Measurements from ENCODE around the gene SFMBT1. TPM values are rescaled to one million over a fixed set of nuclear protein-coding genes. Genes with fewer than 3 reads are reported as not detected.

Gene SFMBT1
- total and polyA plus RNA-seq, 2 of the 4 experiments (the other 2 are of a cell fraction): 1.0 to 1.8 TPM

DNA sequence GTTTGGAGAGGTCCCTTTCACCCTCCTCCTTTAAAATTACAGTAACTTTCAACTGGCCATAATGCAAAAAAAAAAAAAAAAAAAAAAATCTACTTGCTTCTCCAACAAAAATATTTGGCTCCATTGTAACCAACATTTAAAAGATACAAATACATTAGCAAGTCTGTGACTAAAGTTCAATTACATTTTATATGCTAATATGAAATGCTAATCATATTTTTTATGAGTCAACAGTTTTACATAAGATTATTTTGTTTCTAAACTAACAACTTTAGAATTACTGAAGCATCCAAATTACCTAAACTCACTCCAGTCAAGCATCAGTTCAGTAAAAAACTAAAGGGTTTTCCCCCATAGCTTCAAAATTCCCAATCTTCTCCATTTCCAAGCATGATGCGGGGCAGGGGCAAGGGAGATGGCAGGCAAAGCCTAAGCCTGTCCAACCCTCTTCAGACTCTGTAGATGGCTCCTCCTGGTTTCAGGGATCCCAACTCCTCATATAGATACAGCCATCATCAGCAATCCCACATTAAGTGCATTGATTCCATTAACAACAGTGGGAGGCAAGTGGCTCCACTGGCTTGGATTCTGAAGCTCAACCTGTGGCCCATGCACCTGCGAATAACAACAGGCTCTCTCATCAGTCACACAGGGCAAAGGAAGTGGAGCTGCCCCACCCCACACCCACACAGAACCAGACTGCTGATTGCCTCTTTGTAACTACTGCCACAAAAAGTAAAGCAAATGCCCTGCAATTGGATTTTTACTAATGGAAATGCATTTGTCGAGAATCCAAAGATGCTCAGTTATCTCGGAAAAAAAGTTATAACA, 15.0 kb downstream of the SFMBT1 start:
- Histone ChIP-seq H4K5ac (ENCODE audit: low read depth, low read length) (no peak overlapping the region), H3K79me1 (ENCODE audit: low read depth in 1 of 2, low read length in 2 of 2) (peaks cover 3% of the 10 kb centered on the region in 2 experiments; a peak in 1 of 4 replicates), H3K4ac (ENCODE audit: low read depth, low read length) (no peak overlapping the region), H3K23ac (ENCODE audit: low read depth, low read length) (no peak overlapping the region), H4K20me1 (ENCODE audit: insufficient read depth, low read length) (no peaks in the 10 kb centered on the region), H2BK20ac (ENCODE audit: low read depth, low read length) (no peak overlapping the region), H3K56ac (ENCODE audit: extremely low read depth, insufficient read depth, low read length) (no peak overlapping the region), H3K9me3 (ENCODE audit: control insufficient read depth, insufficient read depth, low read length) (no peaks in the 10 kb centered on the region), H3K4me3 (ENCODE audit: insufficient read depth, low read depth, low read length) (no peak overlapping the region), H4K8ac (ENCODE audit: low read depth in 2 of 2, low read length in 2 of 2) (no peak overlapping the region), H2BK5ac (ENCODE audit: low read depth, low read length, poor library complexity, severe bottlenecking) (no peak overlapping the region), H2BK15ac (ENCODE audit: low read depth, low read length) (no peak overlapping the region), H2AFZ (replicated peaks; ENCODE audit: low read length, poor library complexity) (no peak overlapping the region), H3K4me1 (ENCODE audit: control insufficient read depth, insufficient read depth, low read length) (no peaks in the 10 kb centered on the region), H3K4me2 (ENCODE audit: low read depth, low read length) (no peak overlapping the region), H2AK5ac (ENCODE audit: low read depth, low read length) (no peak overlapping the region), H3K27me3 (ENCODE audit: control insufficient read depth, insufficient read depth, low read length) (no peaks in the 10 kb centered on the region), H3K36me3 (ENCODE audit: control insufficient read depth, insufficient read depth, low read length) (no peaks in the 10 kb centered on the region), H2AK9ac (replicated peaks; ENCODE audit: low read depth, low read length, poor library complexity) (no peak overlapping the region), H4K91ac (ENCODE audit: insufficient read depth, low read depth, low read length) (no peak overlapping the region), H3K18ac (ENCODE audit: low read depth, low read length) (no peak overlapping the region), H3K9ac (ENCODE audit: low read depth, low read length) (no peak overlapping the region), H3K14ac (replicated peaks; ENCODE audit: low read depth, low read length) (no peak overlapping the region), H3K27ac (ENCODE audit: insufficient read depth, low read length) (no peak overlapping the region), H2BK120ac (ENCODE audit: low read depth, low read length) (no peak overlapping the region), H3K9me1 (ENCODE audit: insufficient read depth, low read length) (no peaks in the 10 kb centered on the region)
- intact Hi-C loops (cut with micrococcal nuclease): no loop called here
- TF ChIP-seq RAD21 (IDR thresholded peaks at IDR 0.05; ENCODE audit: low read length) (no peak), MXI1 (IDR thresholded peaks at IDR 0.05; ENCODE audit: borderline replicate concordance, low read depth, low read length) (no peak), MAFK (IDR thresholded peaks at IDR 0.05; ENCODE audit: low read depth, low read length) (no peak), RCOR1 (IDR thresholded peaks at IDR 0.05; ENCODE audit: insufficient replicate concordance, low read length) (no peak), FOS (IDR thresholded peaks at IDR 0.05; ENCODE audit: low read depth, low read length) (no peak)
- TF ChIP-seq, protein P1, sequence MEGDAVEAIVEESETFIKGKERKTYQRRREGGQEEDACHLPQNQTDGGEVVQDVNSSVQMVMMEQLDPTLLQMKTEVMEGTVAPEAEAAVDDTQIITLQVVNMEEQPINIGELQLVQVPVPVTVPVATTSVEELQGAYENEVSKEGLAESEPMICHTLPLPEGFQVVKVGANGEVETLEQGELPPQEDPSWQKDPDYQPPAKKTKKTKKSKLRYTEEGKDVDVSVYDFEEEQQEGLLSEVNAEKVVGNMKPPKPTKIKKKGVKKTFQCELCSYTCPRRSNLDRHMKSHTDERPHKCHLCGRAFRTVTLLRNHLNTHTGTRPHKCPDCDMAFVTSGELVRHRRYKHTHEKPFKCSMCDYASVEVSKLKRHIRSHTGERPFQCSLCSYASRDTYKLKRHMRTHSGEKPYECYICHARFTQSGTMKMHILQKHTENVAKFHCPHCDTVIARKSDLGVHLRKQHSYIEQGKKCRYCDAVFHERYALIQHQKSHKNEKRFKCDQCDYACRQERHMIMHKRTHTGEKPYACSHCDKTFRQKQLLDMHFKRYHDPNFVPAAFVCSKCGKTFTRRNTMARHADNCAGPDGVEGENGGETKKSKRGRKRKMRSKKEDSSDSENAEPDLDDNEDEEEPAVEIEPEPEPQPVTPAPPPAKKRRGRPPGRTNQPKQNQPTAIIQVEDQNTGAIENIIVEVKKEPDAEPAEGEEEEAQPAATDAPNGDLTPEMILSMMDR (conservative IDR thresholded peaks at IDR 0.05; ENCODE audit: low read depth, low read length): no peak
- DNase-seq: no peak
- no CpG with 5 or more reads among the region's 4 CpGs for WGBS, 2 experiments (ENCODE audit: extremely low coverage in 2 of 2, insufficient read length in 1 of 2)
- ChIA-PET CTCF (no interaction called here), POLR2A (ENCODE audit: unreplicated experiment) (no interaction called here)
- BruUV-seq (replicated peaks): no TSS peak
- no peak for ATAC-seq (ENCODE audit: low read depth)
- dilution Hi-C loops (cut with HindIII; ENCODE audit: low sequenced_read_pairs, unreplicated experiment): no loop called here
- in situ Hi-C loops (cut with MboI; ENCODE audit: low sequenced_read_pairs): no loop called here

Measured in IMR-90 (cell line).